ENCODE data around the gene IRF2BP2.
"Not testable (repeated sequence)": the region's sequence is repeated elsewhere in the genome, so short reads cannot be mapped to it uniquely, and the experiment has no call there.

Gene IRF2BP2

DNA sequence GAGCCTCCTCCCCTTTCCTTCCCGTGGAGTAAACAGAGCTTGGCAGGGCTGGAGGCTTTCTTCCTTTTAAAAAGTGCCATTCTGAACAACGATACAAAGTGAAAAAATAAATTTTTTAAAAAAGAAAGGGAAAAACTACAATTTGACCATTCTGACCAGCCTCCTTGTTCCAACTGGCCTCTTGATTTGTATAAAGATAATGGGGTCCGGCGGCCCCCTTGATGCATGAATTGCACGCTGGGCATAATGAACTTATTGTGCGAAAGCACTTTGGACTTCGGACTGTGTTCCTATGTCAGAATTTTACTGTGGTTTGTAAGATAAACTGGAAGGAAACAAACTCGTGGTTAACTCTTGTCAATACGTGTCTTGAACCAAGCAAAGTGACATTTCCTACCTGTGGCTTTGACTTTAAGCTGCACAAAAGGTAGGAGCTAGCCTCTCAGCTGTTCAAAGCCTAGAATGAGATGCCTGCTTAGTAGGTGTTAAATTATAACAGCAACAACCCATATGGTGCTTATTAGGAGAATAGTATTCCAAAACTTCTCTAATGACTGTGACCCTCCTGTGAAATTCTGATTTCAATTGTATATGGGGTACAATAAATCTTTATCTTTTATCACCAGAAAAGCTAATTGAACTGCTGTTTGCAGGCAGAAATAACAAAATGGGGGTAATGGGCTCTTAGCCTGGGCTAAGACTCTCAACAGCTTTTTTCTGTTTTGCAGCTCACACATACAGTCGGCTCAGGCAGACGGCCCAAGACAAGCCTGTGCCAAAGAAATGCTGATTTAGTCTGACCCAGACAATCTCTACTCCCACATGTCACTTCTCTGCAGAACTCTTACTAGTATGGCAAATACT, 9.3 kb downstream of the IRF2BP2 start:
- DNase-seq, result peak; percentile 75

- DNase-seq, result peak; percentile 86
These were observed 10.2 kb downstream of the IRF2BP2 start for GRCh38 chr1:234599617-234600417.

- no peak for DNase-seq
These were observed 10.9 kb downstream of the IRF2BP2 start for GRCh38 chr1:234598974-234599616.

- DNase-seq, result no peak
These were observed 12.1 kb downstream of the IRF2BP2 start for GRCh38 chr1:234597894-234598293.

DNA sequence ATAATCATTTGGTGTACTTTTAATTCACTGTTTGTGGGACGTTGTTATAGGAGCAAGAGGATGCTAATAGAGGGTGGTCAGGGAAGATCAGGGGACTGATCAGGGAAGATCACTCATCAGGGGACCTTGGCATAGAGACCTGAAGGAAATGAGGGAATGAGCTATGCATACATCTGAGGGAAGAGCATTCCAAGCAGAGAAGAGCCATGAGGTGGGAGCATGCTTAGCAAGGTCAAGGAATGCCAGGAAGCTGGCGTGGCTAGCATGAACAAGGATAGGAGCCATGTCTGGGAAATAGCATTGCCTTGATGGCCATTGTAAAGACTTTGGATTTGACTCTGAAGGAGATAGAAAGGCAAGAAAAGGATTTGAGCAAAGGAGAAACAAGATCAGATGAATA, 14.1 kb downstream of the IRF2BP2 start:
- no peak for DNase-seq

DNA sequence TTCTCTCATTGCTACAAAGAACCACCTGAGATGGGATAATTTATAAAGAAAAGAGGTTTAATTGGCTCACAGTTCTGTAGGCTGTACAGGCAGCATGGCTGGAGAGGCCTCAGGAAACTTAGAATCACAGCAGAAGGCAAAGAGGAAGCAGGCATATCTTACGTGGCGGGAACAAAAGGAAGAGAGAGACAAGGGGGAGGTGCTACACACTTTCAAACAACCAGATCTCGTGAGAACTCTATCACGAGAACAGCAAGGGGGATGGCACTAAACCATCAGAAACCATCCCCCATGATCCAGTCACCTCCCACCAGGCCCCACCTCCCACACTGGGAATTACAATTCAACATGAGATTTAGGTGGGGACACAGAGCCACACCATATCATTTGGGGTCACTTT, 15.4 kb downstream of the IRF2BP2 start:
- DNase-seq, result not testable (repeated sequence)

- DNase-seq, result no peak
These were observed 16.0 kb downstream of the IRF2BP2 start for GRCh38 chr1:234593771-234594504.

DNA sequence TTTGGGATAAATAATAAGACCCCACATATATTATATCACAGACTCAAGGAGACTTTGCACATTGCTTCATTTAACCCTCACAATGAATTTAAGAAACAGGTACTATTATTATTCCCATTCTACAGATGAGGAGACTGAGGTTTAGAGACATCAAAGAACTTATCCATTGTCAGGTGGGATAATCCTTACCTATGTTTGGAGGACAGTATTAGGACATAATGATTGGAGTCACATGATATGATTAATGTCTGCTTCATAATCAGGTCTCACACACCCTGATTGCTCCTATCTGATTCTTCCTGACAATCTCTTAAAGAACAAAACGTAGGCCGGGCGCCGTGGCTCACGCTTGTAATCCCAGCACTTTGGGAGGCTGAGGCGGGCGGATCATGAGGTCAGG, 16.9 kb downstream of the IRF2BP2 start:
- DNase-seq, result no peak

GRCh38 chr1:234592240-234592639, 17.7 kb downstream of the IRF2BP2 start:
- no peak for DNase-seq

DNA sequence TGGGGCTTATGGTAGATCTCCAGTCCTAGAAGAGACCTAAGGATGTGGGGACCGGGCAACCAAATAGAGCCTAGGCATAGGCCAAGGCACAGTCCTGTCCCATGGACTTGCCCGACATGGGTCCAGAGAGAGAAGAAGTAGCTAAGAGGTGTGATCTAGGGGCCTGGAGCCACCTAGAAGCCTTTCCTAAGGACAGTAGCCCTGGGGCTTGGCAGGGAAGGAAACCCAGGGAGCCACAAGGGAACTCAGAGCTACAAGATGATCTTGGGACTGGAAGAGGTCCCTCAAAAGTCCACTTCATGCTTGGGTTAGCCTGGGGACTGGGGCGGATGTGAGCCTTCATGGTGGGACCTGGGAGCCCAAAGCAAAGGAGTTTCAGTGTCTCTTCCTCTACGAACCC, 18.8 kb downstream of the IRF2BP2 start:
- DNase-seq, result no peak

- no peak for DNase-seq
These were observed 19.9 kb downstream of the IRF2BP2 start for GRCh38 chr1:234589854-234590620.

- DNase-seq, result no peak
These were observed 20.7 kb downstream of the IRF2BP2 start for GRCh38 chr1:234589064-234589800.

- no peak for DNase-seq
These were observed 21.6 kb downstream of the IRF2BP2 start for GRCh38 chr1:234588386-234588785.

DNA sequence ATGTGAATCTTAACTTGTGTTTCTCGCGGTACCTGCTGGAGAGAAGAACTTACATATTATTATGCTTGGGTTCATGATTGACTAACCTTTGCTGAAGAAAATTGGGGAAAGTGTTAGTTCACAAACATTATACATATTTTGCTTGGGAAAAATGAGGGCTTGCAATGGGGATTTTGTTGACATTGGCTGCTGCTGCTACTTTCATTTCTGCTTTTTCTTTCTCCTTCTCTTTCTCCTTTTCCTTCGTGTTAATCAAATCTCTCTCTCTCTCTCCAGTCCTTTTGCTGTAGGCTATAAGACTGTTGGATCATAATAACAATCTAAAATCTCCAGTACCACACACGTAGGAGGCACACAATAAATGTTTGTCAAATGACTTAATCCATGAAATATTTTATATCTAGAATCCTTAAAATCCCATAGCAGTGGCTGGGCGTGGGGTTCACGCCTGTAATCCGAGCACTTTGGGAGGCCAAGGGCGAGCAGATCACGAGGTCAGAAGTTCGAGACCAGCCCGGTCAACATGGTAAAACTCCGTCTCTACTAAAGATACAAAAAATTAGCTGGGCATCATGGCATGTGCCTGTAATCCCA, 23.0 kb downstream of the IRF2BP2 start:
- no peak for DNase-seq

GRCh38 chr1:234586304-234586703, 23.7 kb downstream of the IRF2BP2 start:
- DNase-seq, result no peak

GRCh38 chr1:234585330-234586055, 24.5 kb downstream of the IRF2BP2 start:
- DNase-seq, result no peak

- no peak for DNase-seq
These were observed 25.1 kb downstream of the IRF2BP2 start for GRCh38 chr1:234584926-234585325.

- no peak for DNase-seq
These were observed 25.6 kb downstream of the IRF2BP2 start for GRCh38 chr1:234584420-234584805.

DNA sequence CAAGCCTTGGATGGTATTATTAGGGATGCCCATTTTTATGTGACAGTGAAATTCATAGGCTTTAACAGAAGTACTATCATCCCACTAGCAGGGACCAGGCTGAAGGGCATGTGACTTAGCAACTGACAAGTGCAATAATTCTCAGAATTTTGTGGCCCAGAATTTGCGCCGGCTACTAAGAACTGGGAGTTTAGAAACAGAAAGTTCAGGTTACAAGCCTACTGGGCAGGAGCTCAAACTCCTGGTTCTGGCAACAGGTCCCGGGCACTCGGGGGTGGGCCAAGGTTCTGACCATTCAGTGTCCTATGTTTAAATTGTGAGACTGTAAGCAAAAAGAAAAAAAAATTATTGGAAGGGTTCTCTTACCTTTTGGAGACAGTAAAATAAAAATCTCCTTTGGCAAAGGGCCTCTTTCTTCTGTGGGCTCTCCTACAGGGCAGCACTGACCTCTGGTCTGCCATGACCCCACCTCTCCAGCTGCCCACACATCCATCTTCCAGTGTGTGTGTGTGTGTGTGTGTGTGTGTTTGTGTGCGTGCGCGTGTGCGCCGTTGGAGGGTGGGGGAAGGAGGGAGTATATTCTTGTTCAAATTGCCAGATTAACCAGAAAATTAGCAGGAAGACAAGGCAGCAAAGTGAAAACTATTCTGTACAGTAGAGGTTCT, 26.1 kb downstream of the IRF2BP2 start:
- DNase-seq, result no peak
